ENCODE results near the gene NBAS.

Gene NBAS

GRCh38 chr2:15485949-15486348, 75.2 kb downstream of the NBAS start:
- H3K56ac ChIP-seq (ENCODE audit: low read length) = no peak overlapping the region
- no peak overlapping the region for H2AK5ac ChIP-seq (ENCODE audit: low read length)
- no peak overlapping the region for H3K23ac ChIP-seq (ENCODE audit: low read length)
- H3K4me2 ChIP-seq (ENCODE audit: low read length) = no peak overlapping the region
- no peak overlapping the region for H4K8ac ChIP-seq (ENCODE audit: low read depth, low read length)
- no peak overlapping the region for H3K4me3 ChIP-seq (ENCODE audit: low read length)
- no peak overlapping the region for H4K5ac ChIP-seq (ENCODE audit: low read length)
- H3K27me3 ChIP-seq (ENCODE audit: insufficient read depth, low read length, poor library complexity) = no peaks in the 10 kb centered on the region
- H3K27ac ChIP-seq (ENCODE audit: low read depth, low read length) = no peak overlapping the region
- H3K9ac ChIP-seq (ENCODE audit: low read length) = no peak overlapping the region
- no peak for DNase-seq
- no peaks in the 10 kb centered on the region for H3K79me2 ChIP-seq (ENCODE audit: control insufficient read depth, insufficient read depth, low read length)
- H3K36me3 ChIP-seq (ENCODE audit: control insufficient read depth, insufficient read depth, low read length) = no peaks in the 10 kb centered on the region
- no peak overlapping the region for H2BK120ac ChIP-seq (ENCODE audit: low read depth, low read length)
- no peak overlapping the region for H3K18ac ChIP-seq (ENCODE audit: low read length)
- WGBS (ENCODE audit: extremely low coverage, insufficient coverage, low lambda C conversion rate) = no CpG with 5 or more reads among the region's 5 CpGs
- no peaks in the 10 kb centered on the region for H3K79me1 ChIP-seq (ENCODE audit: low read length)
- H3K4ac ChIP-seq (ENCODE audit: low read depth, low read length) = no peak overlapping the region
- H2BK15ac ChIP-seq (replicated peaks; ENCODE audit: low read depth) = no peak overlapping the region
- H2BK5ac ChIP-seq (ENCODE audit: low read length) = no peak overlapping the region
- H3K4me1 ChIP-seq (ENCODE audit: control insufficient read depth, low read depth, low read length) = no peaks in the 10 kb centered on the region

- Histone ChIP-seq H3K4me1 (ENCODE audit: control insufficient read depth, low read depth, low read length) (no peaks in the 10 kb centered on the region), H3K9ac (ENCODE audit: low read length) (no peak overlapping the region), H3K36me3 (ENCODE audit: control insufficient read depth, insufficient read depth, low read length) (no peaks in the 10 kb centered on the region), H3K79me1 (ENCODE audit: low read length) (no peaks in the 10 kb centered on the region), H2AK5ac (ENCODE audit: low read length) (no peak overlapping the region), H2BK15ac (replicated peaks; ENCODE audit: low read depth) (no peak overlapping the region), H3K4me2 (ENCODE audit: low read length) (no peak overlapping the region), H2BK5ac (ENCODE audit: low read length) (no peak overlapping the region), H3K4ac (ENCODE audit: low read depth, low read length) (no peak overlapping the region), H3K56ac (ENCODE audit: low read length) (no peak overlapping the region), H4K8ac (ENCODE audit: low read depth, low read length) (no peak overlapping the region), H3K18ac (ENCODE audit: low read length) (no peak overlapping the region), H3K27ac (ENCODE audit: low read depth, low read length) (no peak overlapping the region), H4K5ac (ENCODE audit: low read length) (no peak overlapping the region), H2BK120ac (ENCODE audit: low read depth, low read length) (no peak overlapping the region), H3K79me2 (ENCODE audit: control insufficient read depth, insufficient read depth, low read length) (no peaks in the 10 kb centered on the region), H3K23ac (ENCODE audit: low read length) (no peak overlapping the region), H3K4me3 (ENCODE audit: low read length) (no peak overlapping the region), H3K27me3 (ENCODE audit: insufficient read depth, low read length, poor library complexity) (no peaks in the 10 kb centered on the region)
- no CpG with 5 or more reads among the region's 3 CpGs for WGBS (ENCODE audit: extremely low coverage, insufficient coverage, low lambda C conversion rate)
- no peak for DNase-seq
These were observed 80.1 kb downstream of the NBAS start for GRCh38 chr2:15481000-15481399.

DNA sequence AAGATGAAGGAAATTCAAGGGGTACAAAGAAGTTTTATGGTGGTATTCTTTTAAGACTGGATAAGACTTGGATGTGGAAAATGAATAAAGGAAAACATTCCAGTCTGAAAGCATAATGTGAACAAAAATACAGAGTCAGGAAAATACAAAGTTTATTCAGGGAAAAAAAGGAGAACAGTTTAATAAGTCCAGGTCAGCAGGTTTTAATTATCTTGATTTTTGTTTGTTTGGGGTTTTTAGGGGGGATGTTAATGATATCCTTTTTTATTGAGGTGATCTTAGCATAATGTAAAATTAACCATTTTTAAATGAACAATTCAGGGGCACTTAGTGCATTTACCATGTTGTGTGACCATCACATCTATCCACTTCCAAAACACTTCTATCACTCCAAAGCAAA, 80.6 kb downstream of the NBAS start:
- Histone ChIP-seq H3K36me3 (ENCODE audit: control insufficient read depth, insufficient read depth, low read length) (no peaks in the 10 kb centered on the region), H3K4me2 (ENCODE audit: low read length) (no peak overlapping the region), H4K8ac (ENCODE audit: low read depth, low read length) (no peak overlapping the region), H4K5ac (ENCODE audit: low read length) (no peak overlapping the region), H2AK5ac (ENCODE audit: low read length) (no peak overlapping the region), H3K9ac (ENCODE audit: low read length) (no peak overlapping the region), H3K79me2 (ENCODE audit: control insufficient read depth, insufficient read depth, low read length) (no peaks in the 10 kb centered on the region), H3K18ac (ENCODE audit: low read length) (no peak overlapping the region), H3K4me3 (ENCODE audit: low read length) (no peak overlapping the region), H3K27ac (ENCODE audit: low read depth, low read length) (no peak overlapping the region), H3K23ac (ENCODE audit: low read length) (no peak overlapping the region), H3K79me1 (ENCODE audit: low read length) (no peaks in the 10 kb centered on the region), H3K4me1 (ENCODE audit: control insufficient read depth, low read depth, low read length) (no peaks in the 10 kb centered on the region), H2BK120ac (ENCODE audit: low read depth, low read length) (no peak overlapping the region), H2BK5ac (ENCODE audit: low read length) (no peak overlapping the region), H3K56ac (ENCODE audit: low read length) (no peak overlapping the region), H3K4ac (ENCODE audit: low read depth, low read length) (no peak overlapping the region), H2BK15ac (replicated peaks; ENCODE audit: low read depth) (no peak overlapping the region), H3K27me3 (ENCODE audit: insufficient read depth, low read length, poor library complexity) (no peaks in the 10 kb centered on the region)
- DNase-seq = no peak

GRCh38 chr2:15472876-15473275, 88.3 kb downstream of the NBAS start:
- H3K23ac ChIP-seq (ENCODE audit: low read length) = no peak overlapping the region
- H2BK15ac ChIP-seq (replicated peaks; ENCODE audit: low read depth) = no peak overlapping the region
- no peaks in the 10 kb centered on the region for H3K79me1 ChIP-seq (ENCODE audit: low read length)
- H2AK5ac ChIP-seq (ENCODE audit: low read length) = no peak overlapping the region
- H3K4ac ChIP-seq (ENCODE audit: low read depth, low read length) = no peak overlapping the region
- H3K27me3 ChIP-seq (ENCODE audit: insufficient read depth, low read length, poor library complexity) = no peaks in the 10 kb centered on the region
- H4K8ac ChIP-seq (ENCODE audit: low read depth, low read length) = no peak overlapping the region
- H3K4me1 ChIP-seq (ENCODE audit: control insufficient read depth, low read depth, low read length) = no peaks in the 10 kb centered on the region
- H3K36me3 ChIP-seq (ENCODE audit: control insufficient read depth, insufficient read depth, low read length) = no peaks in the 10 kb centered on the region
- H2BK5ac ChIP-seq (ENCODE audit: low read length) = no peak overlapping the region
- no peak overlapping the region for H3K18ac ChIP-seq (ENCODE audit: low read length)
- no peak overlapping the region for H3K9ac ChIP-seq (ENCODE audit: low read length)
- no peak overlapping the region for H3K4me3 ChIP-seq (ENCODE audit: low read length)
- no peak overlapping the region for H3K4me2 ChIP-seq (ENCODE audit: low read length)
- H4K5ac ChIP-seq (ENCODE audit: low read length) = no peak overlapping the region
- H3K27ac ChIP-seq (ENCODE audit: low read depth, low read length) = no peak overlapping the region
- H3K79me2 ChIP-seq (ENCODE audit: control insufficient read depth, insufficient read depth, low read length) = no peaks in the 10 kb centered on the region
- no peak overlapping the region for H3K56ac ChIP-seq (ENCODE audit: low read length)
- H2BK120ac ChIP-seq (ENCODE audit: low read depth, low read length) = no peak overlapping the region
- 100% methylated on average over 1 of the region's 4 CpGs for WGBS (ENCODE audit: extremely low coverage, insufficient coverage, low lambda C conversion rate)
- DNase-seq = no peak

DNA sequence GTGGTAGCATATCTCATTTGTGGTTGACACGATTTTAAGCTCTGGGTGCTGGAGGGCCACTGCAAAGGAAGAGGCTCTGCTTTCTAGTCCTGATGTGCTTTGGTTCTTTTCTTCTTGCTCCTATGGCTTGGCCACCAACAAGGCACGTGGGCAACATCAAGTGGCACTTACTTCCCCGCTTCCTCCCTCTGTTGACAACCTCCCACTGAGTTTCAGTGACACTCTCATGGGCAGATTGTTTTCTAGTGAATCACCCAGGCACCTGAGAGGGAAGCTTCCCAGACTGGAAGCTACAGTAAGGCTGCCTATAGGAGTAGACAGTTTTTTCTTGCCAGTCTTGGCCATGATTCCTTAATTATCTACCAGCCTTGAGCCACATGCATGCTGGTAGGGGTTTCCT, 89.0 kb downstream of the NBAS start:
- WGBS (ENCODE audit: extremely low coverage, insufficient coverage, low lambda C conversion rate) = no CpG with 5 or more reads among the region's 3 CpGs
- H3K79me2 ChIP-seq (ENCODE audit: control insufficient read depth, insufficient read depth, low read length) = no peaks in the 10 kb centered on the region
- no peak overlapping the region for H3K23ac ChIP-seq (ENCODE audit: low read length)
- no peak overlapping the region for H2AK5ac ChIP-seq (ENCODE audit: low read length)
- H2BK120ac ChIP-seq (ENCODE audit: low read depth, low read length) = no peak overlapping the region
- H3K4me2 ChIP-seq (ENCODE audit: low read length) = no peak overlapping the region
- H3K18ac ChIP-seq (ENCODE audit: low read length) = no peak overlapping the region
- no peak overlapping the region for H4K5ac ChIP-seq (ENCODE audit: low read length)
- H3K56ac ChIP-seq (ENCODE audit: low read length) = no peak overlapping the region
- H4K8ac ChIP-seq (ENCODE audit: low read depth, low read length) = no peak overlapping the region
- H2BK5ac ChIP-seq (ENCODE audit: low read length) = no peak overlapping the region
- no peaks in the 10 kb centered on the region for H3K4me1 ChIP-seq (ENCODE audit: control insufficient read depth, low read depth, low read length)
- DNase-seq = peak; percentile 72
- no peak overlapping the region for H3K27ac ChIP-seq (ENCODE audit: low read depth, low read length)
- H3K9ac ChIP-seq (ENCODE audit: low read length) = no peak overlapping the region
- H3K79me1 ChIP-seq (ENCODE audit: low read length) = no peaks in the 10 kb centered on the region
- no peak overlapping the region for H3K4me3 ChIP-seq (ENCODE audit: low read length)
- H3K36me3 ChIP-seq (ENCODE audit: control insufficient read depth, insufficient read depth, low read length) = no peaks in the 10 kb centered on the region
- no peak overlapping the region for H2BK15ac ChIP-seq (replicated peaks; ENCODE audit: low read depth)
- H3K27me3 ChIP-seq (ENCODE audit: insufficient read depth, low read length, poor library complexity) = no peaks in the 10 kb centered on the region
- no peak overlapping the region for H3K4ac ChIP-seq (ENCODE audit: low read depth, low read length)

- no peak overlapping the region for H3K9ac ChIP-seq (ENCODE audit: low read length)
- H2BK5ac ChIP-seq (ENCODE audit: low read length) = no peak overlapping the region
- H3K27me3 ChIP-seq (ENCODE audit: insufficient read depth, low read length, poor library complexity) = no peaks in the 10 kb centered on the region
- H3K4me2 ChIP-seq (ENCODE audit: low read length) = no peak overlapping the region
- no peak overlapping the region for H3K18ac ChIP-seq (ENCODE audit: low read length)
- no peak overlapping the region for H2BK120ac ChIP-seq (ENCODE audit: low read depth, low read length)
- DNase-seq = peak; percentile 49
- no peak overlapping the region for H3K4me3 ChIP-seq (ENCODE audit: low read length)
- no CpG with 5 or more reads among the region's 2 CpGs for WGBS (ENCODE audit: extremely low coverage, insufficient coverage, low lambda C conversion rate)
- H3K4ac ChIP-seq (ENCODE audit: low read depth, low read length) = no peak overlapping the region
- no peaks in the 10 kb centered on the region for H3K79me1 ChIP-seq (ENCODE audit: low read length)
- H2BK15ac ChIP-seq (replicated peaks; ENCODE audit: low read depth) = no peak overlapping the region
- H4K8ac ChIP-seq (ENCODE audit: low read depth, low read length) = no peak overlapping the region
- H3K79me2 ChIP-seq (ENCODE audit: control insufficient read depth, insufficient read depth, low read length) = no peaks in the 10 kb centered on the region
- no peak overlapping the region for H3K23ac ChIP-seq (ENCODE audit: low read length)
- no peak overlapping the region for H3K27ac ChIP-seq (ENCODE audit: low read depth, low read length)
- no peaks in the 10 kb centered on the region for H3K36me3 ChIP-seq (ENCODE audit: control insufficient read depth, insufficient read depth, low read length)
- no peaks in the 10 kb centered on the region for H3K4me1 ChIP-seq (ENCODE audit: control insufficient read depth, low read depth, low read length)
- no peak overlapping the region for H4K5ac ChIP-seq (ENCODE audit: low read length)
- H2AK5ac ChIP-seq (ENCODE audit: low read length) = no peak overlapping the region
- no peak overlapping the region for H3K56ac ChIP-seq (ENCODE audit: low read length)
These were observed 89.5 kb downstream of the NBAS start for GRCh38 chr2:15471606-15472005.

Data from mesendoderm (in vitro differentiated cells).